Neural progenitor cell (in vitro differentiated cells): Measurements from ENCODE around the gene UPF2.

ENCODE experiments used
- EZH2 ChIP-seq: fragments of 200-600 bp; sonication (generic); IDR thresholded peaks from 2 replicates; pipeline ENCODE4 v1.6.1; 2017; ENCODE audit warnings: antibody characterized with exemption, mild to moderate bottlenecking, moderate library complexity
- EZH2phosphoT487 ChIP-seq: fragments of 200-600 bp; sonication (generic); IDR thresholded peaks from 2 replicates; pipeline ENCODE4 v1.6.1; 2017; ENCODE audit warnings: antibody characterized with exemption
- TF ChIP-seq, protein P1 (sequence below): fragments of 200-600 bp; sonication (generic); IDR thresholded peaks from 2 replicates; pipeline ENCODE4 v1.5.1; 2017; ENCODE audit warnings: antibody characterized with exemption, mild to moderate bottlenecking

DNA sequence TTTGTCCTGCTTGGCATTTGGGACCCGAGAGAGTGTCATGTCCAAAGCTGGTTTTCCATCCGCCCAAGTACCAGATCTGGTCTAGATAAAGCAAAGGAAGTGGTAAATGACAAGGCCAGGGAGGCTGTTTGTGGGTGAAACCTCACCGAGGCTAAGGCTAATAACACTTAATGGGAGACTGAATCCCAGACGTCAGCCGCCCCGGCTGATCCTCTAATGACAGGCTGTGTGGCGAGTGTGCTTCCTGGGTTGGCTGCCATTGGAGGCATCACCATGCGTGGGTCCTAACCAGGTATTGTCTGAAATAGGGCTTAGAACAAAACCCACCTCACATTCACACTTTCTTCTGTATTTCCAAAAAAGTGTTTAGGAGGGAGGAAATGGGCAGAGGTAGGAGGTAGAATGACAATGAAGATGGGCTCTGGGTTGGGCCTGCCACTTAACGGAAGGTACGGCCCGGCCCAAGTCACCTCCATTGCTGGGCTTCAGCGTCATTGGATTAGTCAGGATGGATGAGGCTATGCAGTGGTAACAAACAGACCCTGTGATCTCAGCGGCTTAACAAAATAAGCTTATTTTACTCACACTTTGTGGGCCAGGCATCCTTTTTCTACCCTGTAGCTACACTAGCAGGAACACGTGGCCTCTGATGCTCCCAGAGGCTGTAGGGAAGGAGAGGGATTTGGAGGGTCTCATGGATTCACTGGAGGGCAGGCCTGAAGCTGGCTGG is 159.8 kb downstream of the UPF2 start:
- TF ChIP-seq, protein P1, sequence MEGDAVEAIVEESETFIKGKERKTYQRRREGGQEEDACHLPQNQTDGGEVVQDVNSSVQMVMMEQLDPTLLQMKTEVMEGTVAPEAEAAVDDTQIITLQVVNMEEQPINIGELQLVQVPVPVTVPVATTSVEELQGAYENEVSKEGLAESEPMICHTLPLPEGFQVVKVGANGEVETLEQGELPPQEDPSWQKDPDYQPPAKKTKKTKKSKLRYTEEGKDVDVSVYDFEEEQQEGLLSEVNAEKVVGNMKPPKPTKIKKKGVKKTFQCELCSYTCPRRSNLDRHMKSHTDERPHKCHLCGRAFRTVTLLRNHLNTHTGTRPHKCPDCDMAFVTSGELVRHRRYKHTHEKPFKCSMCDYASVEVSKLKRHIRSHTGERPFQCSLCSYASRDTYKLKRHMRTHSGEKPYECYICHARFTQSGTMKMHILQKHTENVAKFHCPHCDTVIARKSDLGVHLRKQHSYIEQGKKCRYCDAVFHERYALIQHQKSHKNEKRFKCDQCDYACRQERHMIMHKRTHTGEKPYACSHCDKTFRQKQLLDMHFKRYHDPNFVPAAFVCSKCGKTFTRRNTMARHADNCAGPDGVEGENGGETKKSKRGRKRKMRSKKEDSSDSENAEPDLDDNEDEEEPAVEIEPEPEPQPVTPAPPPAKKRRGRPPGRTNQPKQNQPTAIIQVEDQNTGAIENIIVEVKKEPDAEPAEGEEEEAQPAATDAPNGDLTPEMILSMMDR, result no peak
- TF ChIP-seq EZH2, result no peak
- no peak for TF ChIP-seq EZH2phosphoT487
